H9 (cell line): ENCODE data around the gene ABCF1. TPM values are rescaled to one million over a fixed set of nuclear protein-coding genes. Genes with fewer than 3 reads are reported as not detected.

Source experiments
- DNase-seq: peaks from one replicate; pipeline ENCODE4 v3.0.0-alpha.2; 2017
- H2AFZ ChIP-seq: one replicate; pipeline ENCODE4 v1.6.1; 2013; ENCODE audit warnings: mild to moderate bottlenecking, low read length, control low read depth, moderate library complexity
- H2AK5ac ChIP-seq: 2 replicates; pipeline ENCODE4 v1.6.1; 2013; ENCODE audit warnings: low read length, control low read depth, mixed read lengths; ENCODE audit not compliant: insufficient read length
- H2BK120ac ChIP-seq: one replicate; pipeline ENCODE4 v1.6.1; 2013; ENCODE audit warnings: low read depth, mild to moderate bottlenecking, low read length, control low read depth, inconsistent platforms; ENCODE audit not compliant: poor library complexity, severe bottlenecking
- H2BK12ac ChIP-seq: 2 replicates; pipeline ENCODE4 v1.6.1; 2013; ENCODE audit warnings: low read length, control low read depth, mixed read lengths, low read depth; ENCODE audit not compliant: insufficient read length
- H2BK15ac ChIP-seq: 2 replicates; pipeline ENCODE4 v1.6.1; 2013; ENCODE audit warnings: low read depth, low read length, control low read depth
- H2BK20ac ChIP-seq: one replicate; pipeline ENCODE4 v1.6.1; 2013; ENCODE audit warnings: low read depth, mild to moderate bottlenecking, low read length, control low read depth, inconsistent platforms; ENCODE audit not compliant: poor library complexity, severe bottlenecking
- H2BK5ac ChIP-seq: 2 replicates; pipeline ENCODE4 v1.6.1; 2013; ENCODE audit warnings: low read length, control low read depth, mixed read lengths; ENCODE audit not compliant: insufficient read length
- H3K14ac ChIP-seq: 2 replicates; pipeline ENCODE4 v1.6.1; 2013; ENCODE audit warnings: low read length, control low read depth; ENCODE audit not compliant: insufficient read depth
- H3K18ac ChIP-seq: 2 replicates; pipeline ENCODE4 v1.6.1; 2013; ENCODE audit warnings: low read depth, mild to moderate bottlenecking, mixed read lengths, low read length, control low read depth; ENCODE audit not compliant: insufficient read length
- H3K23ac ChIP-seq: 2 replicates; pipeline ENCODE4 v1.6.1; 2013; ENCODE audit warnings: low read length, control low read depth, mixed read lengths, low read depth; ENCODE audit not compliant: insufficient read length
- H3K23me2 ChIP-seq: 2 replicates; pipeline ENCODE4 v1.6.1; 2013; ENCODE audit warnings: low read depth, mild to moderate bottlenecking, mixed read lengths, low read length, control low read depth; ENCODE audit not compliant: insufficient read length, poor library complexity, severe bottlenecking
- H3K27ac ChIP-seq: 2 replicates; pipeline ENCODE4 v1.5.1; 2013; ENCODE audit warnings: low read length, control low read depth, mixed read lengths, low read depth; ENCODE audit not compliant: insufficient read length
- H3K27me3 ChIP-seq: 2 replicates; pipeline ENCODE4 v1.6.1; 2013; ENCODE audit warnings: low read length, control low read depth, inconsistent platforms; ENCODE audit not compliant: insufficient read depth
- H3K4ac ChIP-seq: 2 replicates; pipeline ENCODE4 v1.6.1; 2013; ENCODE audit warnings: low read depth, mild to moderate bottlenecking, control low read depth, inconsistent platforms, low read length, moderate library complexity
- H3K4me1 ChIP-seq: 2 replicates; pipeline ENCODE4 v1.6.1; 2013; ENCODE audit warnings: low read length, control low read depth, inconsistent platforms; ENCODE audit not compliant: insufficient read depth
- H3K4me2 ChIP-seq: 2 replicates; pipeline ENCODE4 v1.6.1; 2013; ENCODE audit warnings: low read length, control low read depth, mixed read lengths; ENCODE audit not compliant: insufficient read length, insufficient read depth
- H3K56ac ChIP-seq: 2 replicates; pipeline ENCODE4 v1.6.1; 2013; ENCODE audit warnings: low read depth, mild to moderate bottlenecking, mixed read lengths, low read length, control low read depth; ENCODE audit not compliant: insufficient read length
- H3K79me1 ChIP-seq: 2 replicates; pipeline ENCODE4 v1.6.1; 2013; ENCODE audit warnings: low read depth, mild to moderate bottlenecking, moderate library complexity, low read length, control low read depth, inconsistent platforms; ENCODE audit not compliant: insufficient read depth, poor library complexity, severe bottlenecking
- H3K79me2 ChIP-seq: 2 replicates; pipeline ENCODE4 v1.6.1; 2013; ENCODE audit warnings: low read length, control low read depth, inconsistent platforms; ENCODE audit not compliant: insufficient read depth
- H3K9ac ChIP-seq: 2 replicates; pipeline ENCODE4 v1.6.1; 2013; ENCODE audit warnings: low read length, control low read depth, mixed read lengths; ENCODE audit not compliant: insufficient read length; ENCODE audit errors: extremely low read depth
- H3K9me3 ChIP-seq: one replicate; pipeline ENCODE4 v1.6.1; 2013; ENCODE audit warnings: low read depth, low read length, inconsistent platforms; ENCODE audit not compliant: control insufficient read depth
- H3T11ph ChIP-seq: one replicate; pipeline ENCODE4 v1.6.1; 2013; ENCODE audit warnings: mild to moderate bottlenecking, low read length, control low read depth, inconsistent platforms
- H4K20me1 ChIP-seq: one replicate; pipeline ENCODE4 v1.6.1; 2013; ENCODE audit not compliant: control insufficient read depth, insufficient read length, insufficient read depth
- H4K5ac ChIP-seq: 2 replicates; pipeline ENCODE4 v1.6.1; 2013; ENCODE audit warnings: low read depth, mild to moderate bottlenecking, mixed read lengths, low read length, control low read depth; ENCODE audit not compliant: insufficient read length
- H4K8ac ChIP-seq: replicated peaks from 2 replicates; pipeline ENCODE4 v1.6.1; 2013; ENCODE audit warnings: low read length, control low read depth, mixed read lengths, low read depth; ENCODE audit not compliant: insufficient read length
- H4K91ac ChIP-seq: 2 replicates; pipeline ENCODE4 v1.6.1; 2013; ENCODE audit warnings: low read depth, mild to moderate bottlenecking, moderate library complexity, mixed read lengths, low read length, control low read depth; ENCODE audit not compliant: insufficient read length
- H3K27ac Mint-ChIP-seq, 3 experiments: 2 replicates in 2 of 3; 3 replicates in 1 of 3; pipeline ENCODE4 v1.8.0; 2020 to 2021; ENCODE audit warnings: mixed read lengths in 3 of 3, mild to moderate bottlenecking in 1 of 3, moderate library complexity in 1 of 3
- H3K27me3 Mint-ChIP-seq: 2 replicates; pipeline ENCODE4 v1.8.0; 2021; ENCODE audit warnings: low read depth, mild to moderate bottlenecking, moderate library complexity, mixed read lengths
- H3K36me3 Mint-ChIP-seq, 3 experiments: 2 replicates in 2 of 3; 3 replicates in 1 of 3; pipeline ENCODE4 v1.8.0; 2020 to 2021; ENCODE audit warnings: low read depth in 3 of 3, mixed read lengths in 3 of 3; ENCODE audit not compliant: insufficient read depth in 1 of 3
- H3K4me1 Mint-ChIP-seq, 2 experiments: 2 replicates each; pipeline ENCODE4 v1.8.0; 2020; ENCODE audit warnings: mixed read lengths in 2 of 2
- H3K4me3 Mint-ChIP-seq, 2 experiments: 2 replicates in 1 of 2; 3 replicates in 1 of 2; pipeline ENCODE4 v1.8.0; 2020 to 2021; ENCODE audit warnings: mild to moderate bottlenecking in 2 of 2, mixed read lengths in 2 of 2, moderate library complexity in 1 of 2
- H3K9me3 Mint-ChIP-seq, 2 experiments: 2 replicates in 1 of 2; 3 replicates in 1 of 2; pipeline ENCODE4 v1.8.0; 2020; ENCODE audit warnings: mild to moderate bottlenecking in 2 of 2, mixed read lengths in 2 of 2, moderate library complexity in 1 of 2
- WGBS: extraction: QIAGEN DNeasy Blood & Tissue Kit; methylation state at CpG from one replicate; pipeline ENCODE4 v1.1.7; 2013; ENCODE audit warnings: missing lambda C conversion rate, low lambda C conversion rate, mixed read lengths; ENCODE audit not compliant: insufficient read length; ENCODE audit errors: extremely low coverage; 5-methylcytosine and 5-hydroxymethylcytosine counted together
- total RNA-seq: library from RNA; stranded (reverse); gene quantifications from 2 replicates; pipeline ENCODE4 v1.2.1, GENCODE V29; 2021
- TF ChIP-seq, protein P1 (sequence below): fragments of 200-600 bp; sonication (generic); conservative IDR thresholded peaks from 3 replicates; pipeline ENCODE4 v1.8.0; 2021; ENCODE audit warnings: antibody characterized with exemption, mild to moderate bottlenecking

ABCF1 gene
- total RNA-seq, 1 experiment from 2014 or later: 118 TPM

DNA sequence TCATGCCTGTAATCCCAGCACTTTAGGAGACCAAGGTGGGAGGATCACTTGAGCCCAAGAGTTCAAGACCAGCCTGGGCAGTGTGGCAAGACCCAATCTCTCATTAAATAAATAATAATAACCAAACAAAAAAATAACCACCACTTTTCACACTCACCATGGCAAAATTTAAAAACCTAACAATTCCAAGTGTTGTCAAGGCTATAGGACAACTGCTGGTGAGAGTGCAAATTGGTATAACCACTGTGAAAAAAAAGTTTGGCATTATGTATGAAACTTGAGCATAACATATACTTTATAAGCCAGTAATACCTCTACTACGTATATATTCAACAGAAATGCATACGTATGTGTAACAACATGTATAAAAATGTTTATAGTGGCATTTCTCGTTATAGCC, 10.3 kb upstream of the ABCF1 start:
- no peak overlapping the region for H4K5ac ChIP-seq
- no peak overlapping the region for H2AK5ac ChIP-seq
- no peaks in the 10 kb centered on the region for H3K27me3 ChIP-seq
- no peak overlapping the region for H3K18ac ChIP-seq
- no peak overlapping the region for H3T11ph ChIP-seq
- no peaks in the 10 kb centered on the region for H3K79me1 ChIP-seq
- no peak overlapping the region for H2BK12ac ChIP-seq
- H3K14ac ChIP-seq: no peak overlapping the region
- H3K23me2 ChIP-seq: peaks cover 7% of the 10 kb centered on the region
- H3K9me3 ChIP-seq: no peaks in the 10 kb centered on the region
- H4K20me1 ChIP-seq: no peaks in the 10 kb centered on the region
- H3K23ac ChIP-seq: no peak overlapping the region
- H4K8ac ChIP-seq: no peak overlapping the region
- H3K27me3 Mint-ChIP-seq: no peaks in the 10 kb centered on the region; the same call in 1 of the 2 replicates
- no CpG with 5 or more reads among the region's 3 CpGs for WGBS
- no peak overlapping the region for H2BK5ac ChIP-seq
- no peak overlapping the region for H4K91ac ChIP-seq
- H3K36me3 Mint-ChIP-seq: peaks cover 18 to 51% (median 38%) of the 10 kb centered on the region in 3 experiments
- no peak overlapping the region for H3K27ac ChIP-seq
- no peaks in the 10 kb centered on the region for H3K4me1 ChIP-seq
- no peak overlapping the region for H3K9ac ChIP-seq
- H3K9me3 Mint-ChIP-seq: no peaks in the 10 kb centered on the region; a peak in 1 of 5 replicates
- H3K79me2 ChIP-seq: peaks cover 5% of the 10 kb centered on the region; the same call in 1 of the 2 replicates
- no peak for DNase-seq
- no peak overlapping the region for H3K4me2 ChIP-seq
- no peak overlapping the region for H2BK120ac ChIP-seq
- no peak overlapping the region for H3K4me3 Mint-ChIP-seq
- no peak overlapping the region for H2BK15ac ChIP-seq
- TF ChIP-seq, protein P1, sequence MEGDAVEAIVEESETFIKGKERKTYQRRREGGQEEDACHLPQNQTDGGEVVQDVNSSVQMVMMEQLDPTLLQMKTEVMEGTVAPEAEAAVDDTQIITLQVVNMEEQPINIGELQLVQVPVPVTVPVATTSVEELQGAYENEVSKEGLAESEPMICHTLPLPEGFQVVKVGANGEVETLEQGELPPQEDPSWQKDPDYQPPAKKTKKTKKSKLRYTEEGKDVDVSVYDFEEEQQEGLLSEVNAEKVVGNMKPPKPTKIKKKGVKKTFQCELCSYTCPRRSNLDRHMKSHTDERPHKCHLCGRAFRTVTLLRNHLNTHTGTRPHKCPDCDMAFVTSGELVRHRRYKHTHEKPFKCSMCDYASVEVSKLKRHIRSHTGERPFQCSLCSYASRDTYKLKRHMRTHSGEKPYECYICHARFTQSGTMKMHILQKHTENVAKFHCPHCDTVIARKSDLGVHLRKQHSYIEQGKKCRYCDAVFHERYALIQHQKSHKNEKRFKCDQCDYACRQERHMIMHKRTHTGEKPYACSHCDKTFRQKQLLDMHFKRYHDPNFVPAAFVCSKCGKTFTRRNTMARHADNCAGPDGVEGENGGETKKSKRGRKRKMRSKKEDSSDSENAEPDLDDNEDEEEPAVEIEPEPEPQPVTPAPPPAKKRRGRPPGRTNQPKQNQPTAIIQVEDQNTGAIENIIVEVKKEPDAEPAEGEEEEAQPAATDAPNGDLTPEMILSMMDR: no peak
- no peak overlapping the region for H2AFZ ChIP-seq
- no peak overlapping the region for H3K56ac ChIP-seq
- no peak overlapping the region for H3K27ac Mint-ChIP-seq
- no peak overlapping the region for H2BK20ac ChIP-seq
- no peak overlapping the region for H3K4ac ChIP-seq
- peaks cover 6 to 8% of the 10 kb centered on the region in 2 experiments for H3K4me1 Mint-ChIP-seq
